Activated T-helper 17 cell treated with anti-CD3 and anti-CD28 coated beads, Interleukin-2, amount 50 U/mL, for 72 hours (primary cell): Measurements from ENCODE around the gene EPN1. TPM values are rescaled to one million over a fixed set of nuclear protein-coding genes. Genes with fewer than 3 reads are reported as not detected.
A peak's percentile ranks its signal among the peaks of the same experiment; 100 is the strongest.

Experiments used
- ATAC-seq: fragments of 150-1000 bp; cut with Tn5 transposase; replicated peaks from 2 replicates; pipeline ENCODE4 v1.10.0; 2021; ENCODE audit warnings: mild to moderate bottlenecking, moderate library complexity
- H3K27ac Mint-ChIP-seq: one replicate; pipeline ENCODE4 v1.8.0; 2022; ENCODE audit warnings: mixed read lengths
- H3K27me3 Mint-ChIP-seq: one replicate; pipeline ENCODE4 v1.8.0; 2022; ENCODE audit warnings: mixed read lengths
- H3K36me3 Mint-ChIP-seq: one replicate; pipeline ENCODE4 v1.8.0; 2022; ENCODE audit warnings: low read depth, mild to moderate bottlenecking, mixed read lengths
- H3K4me1 Mint-ChIP-seq: one replicate; pipeline ENCODE4 v1.8.0; 2022; ENCODE audit warnings: mixed read lengths
- H3K4me3 Mint-ChIP-seq: one replicate; pipeline ENCODE4 v1.8.0; 2022; ENCODE audit warnings: mild to moderate bottlenecking, mixed read lengths
- H3K9me3 Mint-ChIP-seq: one replicate; pipeline ENCODE4 v1.8.0; 2022; ENCODE audit warnings: mixed read lengths
- total RNA-seq, 2 donors: library from RNA; stranded (reverse); gene quantifications; one replicate each; pipeline ENCODE4 v1.2.3, GENCODE V29; 2022

The EPN1 gene
- total RNA-seq, 2 donors from 2014 or later: 29.2 to 45.1 TPM

GRCh38 chr19:55686311-55687050 is 11.5 kb downstream of the EPN1 start:
- Mint-ChIP-seq H3K27me3 (no peaks in the 10 kb centered on the region), H3K4me3 (no peak overlapping the region), H3K36me3 (peaks cover 65% of the 10 kb centered on the region), H3K4me1 (no peaks in the 10 kb centered on the region), H3K9me3 (no peaks in the 10 kb centered on the region), H3K27ac (peak overlapping the region; percentile 19)
- no peak for ATAC-seq

- H3K4me1 Mint-ChIP-seq: no peaks in the 10 kb centered on the region
- no peaks in the 10 kb centered on the region for H3K27me3 Mint-ChIP-seq
- H3K4me3 Mint-ChIP-seq: no peak overlapping the region
- H3K9me3 Mint-ChIP-seq: no peaks in the 10 kb centered on the region
- no peak overlapping the region for H3K27ac Mint-ChIP-seq
- ATAC-seq: no peak
- H3K36me3 Mint-ChIP-seq: peaks cover 59% of the 10 kb centered on the region
These were observed 12.5 kb downstream of the EPN1 start for GRCh38 chr19:55687281-55688201.

- no peaks in the 10 kb centered on the region for H3K4me1 Mint-ChIP-seq
- no peak overlapping the region for H3K4me3 Mint-ChIP-seq
- no peaks in the 10 kb centered on the region for H3K27me3 Mint-ChIP-seq
- H3K36me3 Mint-ChIP-seq: peaks cover 56% of the 10 kb centered on the region
- H3K9me3 Mint-ChIP-seq: no peaks in the 10 kb centered on the region
- no peak for ATAC-seq
- no peak overlapping the region for H3K27ac Mint-ChIP-seq
These were observed 13.6 kb downstream of the EPN1 start for GRCh38 chr19:55688422-55689218.

- no peak for ATAC-seq
- Mint-ChIP-seq H3K4me1 (no peaks in the 10 kb centered on the region), H3K4me3 (no peak overlapping the region), H3K9me3 (no peaks in the 10 kb centered on the region), H3K27me3 (no peaks in the 10 kb centered on the region), H3K27ac (no peak overlapping the region), H3K36me3 (peaks cover 56% of the 10 kb centered on the region)
These were observed 14.5 kb downstream of the EPN1 start for GRCh38 chr19:55689411-55690108.

DNA sequence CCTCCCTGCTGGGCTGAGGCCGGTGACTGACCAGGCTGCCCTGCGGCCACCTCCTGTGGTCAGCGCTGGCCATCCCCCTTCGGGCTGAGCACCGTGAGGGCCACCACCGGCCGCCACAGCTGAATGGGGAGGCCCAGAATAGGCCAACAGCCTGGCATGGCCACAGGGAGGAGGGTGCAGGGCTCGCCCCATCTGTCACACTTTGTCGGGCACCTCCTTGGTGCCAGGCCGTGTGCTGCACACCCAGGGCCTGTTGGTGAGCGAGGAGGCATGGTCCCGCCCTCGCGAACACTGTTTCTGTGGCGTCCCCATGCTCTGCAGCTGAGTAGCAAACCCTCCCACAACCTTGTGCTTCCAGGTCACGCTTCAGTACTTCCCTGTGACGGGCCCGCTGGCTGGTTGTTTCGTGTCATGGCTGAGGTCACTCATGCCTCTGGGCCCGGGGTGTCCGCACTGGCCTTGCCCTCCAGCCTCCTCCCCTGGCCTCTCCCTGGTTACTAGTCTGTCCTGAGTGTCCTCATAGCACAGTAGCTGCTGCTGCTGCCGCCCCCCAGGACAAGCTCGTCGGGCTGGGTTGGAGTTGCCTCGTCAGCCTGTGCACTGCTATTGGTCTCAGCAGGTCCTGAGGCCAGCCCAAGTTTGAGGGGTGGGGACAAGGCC is 15.2 kb downstream of the EPN1 start:
- Mint-ChIP-seq H3K27ac (no peak overlapping the region), H3K4me1 (no peaks in the 10 kb centered on the region), H3K36me3 (peaks cover 55% of the 10 kb centered on the region), H3K27me3 (no peaks in the 10 kb centered on the region), H3K4me3 (no peak overlapping the region), H3K9me3 (no peaks in the 10 kb centered on the region)
- no peak for ATAC-seq

DNA sequence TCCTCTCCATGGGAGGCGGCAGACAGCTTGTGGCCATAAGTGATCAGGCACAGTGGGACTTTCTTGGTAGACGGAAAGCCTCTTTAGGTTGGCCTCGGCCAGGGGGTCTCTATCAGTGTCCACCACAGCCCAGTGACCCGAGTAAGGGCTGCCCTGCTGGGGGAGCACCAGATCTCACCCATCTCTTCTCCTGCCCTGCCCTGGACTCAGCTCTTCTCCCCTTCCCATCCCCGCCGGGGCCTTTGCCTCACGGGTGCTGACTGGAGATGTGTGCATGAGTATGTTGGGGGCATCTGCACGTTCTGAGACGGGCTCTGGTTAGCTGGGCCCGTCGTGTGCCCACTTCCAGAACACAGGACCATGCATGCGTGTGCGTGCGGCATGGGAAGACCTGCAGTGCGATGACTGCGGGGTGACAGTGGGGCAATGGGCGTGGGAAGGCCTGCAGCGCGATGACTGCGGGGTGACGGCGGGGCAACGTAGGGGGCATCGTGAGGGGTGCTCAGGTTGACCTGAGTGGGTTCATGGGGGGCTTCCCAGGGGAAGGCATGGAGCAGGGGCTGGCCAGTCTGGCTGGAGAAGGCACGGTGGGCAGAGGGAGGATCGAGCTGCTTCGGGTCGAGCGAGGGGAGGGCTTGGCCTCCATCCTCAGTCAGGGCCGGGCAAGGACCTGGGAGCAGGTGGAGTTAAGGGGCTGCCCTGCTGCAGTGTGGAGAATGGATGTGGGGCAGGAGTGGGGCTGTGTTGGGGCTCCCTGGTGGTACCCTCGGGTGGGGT is 15.9 kb downstream of the EPN1 start:
- Mint-ChIP-seq H3K9me3 (no peaks in the 10 kb centered on the region), H3K4me3 (no peak overlapping the region), H3K4me1 (no peaks in the 10 kb centered on the region), H3K27me3 (no peaks in the 10 kb centered on the region), H3K36me3 (peaks cover 55% of the 10 kb centered on the region), H3K27ac (no peak overlapping the region)
- no peak for ATAC-seq

DNA sequence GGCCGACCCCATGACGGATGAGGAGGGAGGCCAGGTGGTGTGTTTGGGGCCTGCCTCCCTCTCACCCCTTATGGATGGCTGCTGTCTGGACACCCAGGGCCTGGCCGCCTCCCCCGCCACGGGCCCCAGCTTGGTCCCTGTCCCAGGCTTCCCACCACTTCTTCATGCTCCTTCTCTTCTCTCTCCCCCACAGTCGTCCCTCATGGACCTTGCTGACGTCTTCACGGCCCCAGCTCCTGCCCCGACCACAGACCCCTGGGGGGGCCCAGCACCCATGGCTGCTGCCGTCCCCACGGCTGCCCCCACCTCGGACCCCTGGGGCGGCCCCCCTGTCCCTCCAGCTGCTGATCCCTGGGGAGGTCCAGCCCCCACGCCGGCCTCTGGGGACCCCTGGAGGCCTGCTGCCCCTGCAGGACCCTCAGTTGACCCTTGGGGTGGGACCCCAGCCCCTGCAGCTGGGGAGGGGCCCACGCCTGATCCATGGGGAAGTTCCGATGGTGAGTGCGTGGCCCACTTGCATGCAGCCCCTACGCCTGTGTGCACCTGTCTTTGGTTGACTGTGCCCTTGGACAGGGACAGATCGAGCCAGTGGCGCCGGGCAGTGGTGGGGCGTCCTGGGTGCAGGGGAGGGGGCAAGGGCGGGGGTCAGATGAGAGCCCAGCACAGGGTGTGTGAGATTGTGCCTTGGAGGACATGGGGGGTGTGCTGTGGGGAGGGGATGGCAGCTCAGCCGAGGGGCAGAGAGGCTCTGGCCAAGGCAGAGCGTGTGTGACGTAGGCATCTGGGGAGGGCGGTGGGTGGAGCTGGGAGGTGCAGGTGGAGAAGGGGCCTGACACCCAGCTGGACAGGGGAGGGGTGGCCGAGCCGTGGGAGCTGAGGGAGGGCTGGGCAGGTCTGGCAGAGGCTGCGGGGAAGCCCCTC is 16.8 kb downstream of the EPN1 start:
- no peaks in the 10 kb centered on the region for H3K4me1 Mint-ChIP-seq
- no peaks in the 10 kb centered on the region for H3K27me3 Mint-ChIP-seq
- H3K9me3 Mint-ChIP-seq: no peaks in the 10 kb centered on the region
- no peak for ATAC-seq
- peaks cover 57% of the 10 kb centered on the region for H3K36me3 Mint-ChIP-seq
- H3K27ac Mint-ChIP-seq: no peak overlapping the region
- H3K4me3 Mint-ChIP-seq: no peak overlapping the region

GRCh38 chr19:55692681-55693081 is 17.7 kb downstream of the EPN1 start:
- Mint-ChIP-seq H3K27ac (no peak overlapping the region), H3K4me1 (no peaks in the 10 kb centered on the region), H3K4me3 (no peak overlapping the region), H3K27me3 (no peaks in the 10 kb centered on the region), H3K9me3 (no peaks in the 10 kb centered on the region), H3K36me3 (peaks cover 61% of the 10 kb centered on the region)
- no peak for ATAC-seq

DNA sequence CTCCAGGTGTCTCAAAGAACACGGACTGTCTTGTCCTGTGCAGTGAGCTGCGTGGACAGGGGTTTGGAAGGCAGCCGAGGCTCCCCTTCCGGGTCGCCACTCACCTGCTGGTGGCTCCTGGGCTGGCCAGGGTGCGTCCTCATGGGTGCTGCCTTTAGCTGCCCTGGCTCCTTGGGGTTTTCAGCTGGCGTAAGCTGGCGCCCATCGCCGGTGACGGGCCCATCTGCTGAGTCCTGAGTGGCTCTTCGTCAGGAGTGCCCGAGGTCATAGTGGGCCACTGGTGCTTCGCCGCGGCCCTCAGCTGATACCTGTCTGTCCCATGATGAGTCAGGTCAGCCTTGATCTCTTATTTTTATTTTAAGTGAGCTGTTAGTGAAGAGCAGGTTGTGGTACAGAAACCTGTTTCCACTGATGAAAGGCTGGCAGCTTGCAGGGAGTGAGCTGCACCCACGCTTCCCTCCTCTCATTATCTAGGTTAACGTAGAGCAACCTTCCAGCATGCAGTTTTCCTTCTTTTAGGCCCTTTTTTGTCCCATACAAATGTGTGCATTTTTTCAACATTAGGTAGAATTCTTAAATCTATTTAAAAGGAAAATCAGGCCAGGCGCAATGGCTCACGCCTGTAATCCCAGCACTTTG is 18.4 kb downstream of the EPN1 start:
- no peak for ATAC-seq
- peaks cover 60% of the 10 kb centered on the region for H3K36me3 Mint-ChIP-seq
- H3K27me3 Mint-ChIP-seq: no peaks in the 10 kb centered on the region
- no peaks in the 10 kb centered on the region for H3K9me3 Mint-ChIP-seq
- no peak overlapping the region for H3K27ac Mint-ChIP-seq
- no peaks in the 10 kb centered on the region for H3K4me1 Mint-ChIP-seq
- H3K4me3 Mint-ChIP-seq: no peak overlapping the region

- Mint-ChIP-seq H3K4me3 (no peak overlapping the region), H3K36me3 (peaks cover 64% of the 10 kb centered on the region), H3K9me3 (no peaks in the 10 kb centered on the region), H3K27ac (no peak overlapping the region), H3K27me3 (no peaks in the 10 kb centered on the region), H3K4me1 (no peaks in the 10 kb centered on the region)
- ATAC-seq: no peak
These were observed 19.2 kb downstream of the EPN1 start for GRCh38 chr19:55694241-55694655.

DNA sequence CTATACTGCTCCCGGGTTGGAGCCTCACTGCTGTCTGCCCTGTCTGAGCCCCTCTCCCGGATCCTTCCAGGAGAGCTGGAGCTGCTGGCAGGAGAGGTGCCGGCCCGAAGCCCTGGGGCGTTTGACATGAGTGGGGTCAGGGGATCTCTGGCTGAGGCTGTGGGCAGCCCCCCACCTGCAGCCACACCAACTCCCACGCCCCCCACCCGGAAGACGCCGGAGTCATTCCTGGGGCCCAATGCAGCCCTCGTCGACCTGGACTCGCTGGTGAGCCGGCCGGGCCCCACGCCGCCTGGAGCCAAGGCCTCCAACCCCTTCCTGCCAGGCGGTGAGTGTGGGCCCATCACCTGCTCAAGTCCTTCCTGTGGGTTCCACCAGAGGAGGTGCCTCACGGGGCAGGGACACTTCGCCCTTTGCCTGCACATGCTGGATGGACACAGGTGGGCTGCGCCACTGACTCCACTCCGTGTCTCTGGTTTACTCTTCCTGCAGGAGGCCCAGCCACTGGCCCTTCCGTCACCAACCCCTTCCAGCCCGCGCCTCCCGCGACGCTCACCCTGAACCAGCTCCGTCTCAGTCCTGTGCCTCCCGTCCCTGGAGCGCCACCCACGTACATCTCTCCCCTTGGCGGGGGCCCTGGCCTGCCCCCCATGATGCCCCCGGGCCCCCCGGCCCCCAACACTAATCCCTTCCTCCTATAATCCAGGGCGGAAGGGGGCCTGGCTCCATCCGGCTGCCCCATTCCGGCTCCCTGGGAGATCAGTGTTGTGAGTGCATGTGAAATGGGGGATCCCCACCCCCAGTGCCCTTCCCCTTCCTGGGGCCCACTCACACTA is 19.8 kb downstream of the EPN1 start:
- H3K4me1 Mint-ChIP-seq: no peaks in the 10 kb centered on the region
- no peaks in the 10 kb centered on the region for H3K9me3 Mint-ChIP-seq
- peaks cover 64% of the 10 kb centered on the region for H3K36me3 Mint-ChIP-seq
- no peak for ATAC-seq
- H3K27me3 Mint-ChIP-seq: no peaks in the 10 kb centered on the region
- H3K27ac Mint-ChIP-seq: no peak overlapping the region
- H3K4me3 Mint-ChIP-seq: no peak overlapping the region
